Stomach smooth muscle (tissue), 2 donors: ENCODE data around the gene TPCN1.

Source experiments
- H3K27ac ChIP-seq: one replicate; pipeline ENCODE4 v1.7.0; 2013; ENCODE audit warnings: mild to moderate bottlenecking, low read length, inconsistent platforms
- H3K27me3 ChIP-seq, 2 donors: one replicate each; pipeline ENCODE4 v1.7.0; 2013; ENCODE audit warnings: low read length in 2 of 2; ENCODE audit not compliant: insufficient read depth in 2 of 2, control insufficient read depth in 1 of 2
- H3K36me3 ChIP-seq, 2 donors: one replicate each; pipeline ENCODE4 v1.7.0; 2013; ENCODE audit warnings: low read length in 2 of 2; ENCODE audit not compliant: control insufficient read depth in 2 of 2, insufficient read depth in 2 of 2
- H3K4me1 ChIP-seq: one replicate; pipeline ENCODE4 v1.7.0; 2013; ENCODE audit warnings: low read length; ENCODE audit not compliant: control insufficient read depth, insufficient read depth
- H3K4me3 ChIP-seq, 2 donors: one replicate each; pipeline ENCODE4 v1.7.0; 2013; ENCODE audit warnings: low read length in 2 of 2
- H3K9ac ChIP-seq, 2 donors: one replicate each; pipeline ENCODE4 v1.7.0; 2013; ENCODE audit warnings: low read length in 2 of 2, mild to moderate bottlenecking in 1 of 2
- H3K9me3 ChIP-seq, 2 donors: one replicate each; pipeline ENCODE4 v1.7.0; 2013; ENCODE audit warnings: low read length in 2 of 2; ENCODE audit not compliant: control insufficient read depth in 2 of 2
- donor health status: healthy.
- donor health status: Pancreatic carcinoma.

Gene TPCN1

DNA sequence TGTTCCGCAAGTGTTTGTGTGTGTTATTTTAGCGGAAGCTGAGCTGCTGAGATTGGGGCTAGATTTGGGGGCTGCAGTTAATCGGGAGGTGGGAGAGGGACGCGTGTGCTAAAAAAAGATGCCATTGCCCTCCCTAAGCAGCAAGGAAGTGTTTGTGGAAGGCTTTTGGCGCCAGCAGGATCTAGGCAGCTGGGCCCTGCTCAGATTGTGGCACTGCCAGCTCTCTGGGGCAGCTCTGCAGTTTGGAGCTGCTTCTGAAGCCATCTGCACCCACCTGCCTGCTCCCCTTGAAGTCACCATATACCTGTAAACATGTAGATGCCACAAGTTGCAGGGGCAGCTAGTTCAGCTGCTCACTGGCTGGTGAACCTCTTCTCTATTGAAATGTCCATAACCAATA, 28.8 kb downstream of the TPCN1 start:
- no peaks in the 10 kb centered on the region for H3K27me3 ChIP-seq
- H3K4me1 ChIP-seq, result peaks cover 18% of the 10 kb centered on the region
- H3K4me3 ChIP-seq, result no peak overlapping the region
- H3K9ac ChIP-seq, result no peak overlapping the region
- H3K36me3 ChIP-seq, result peaks cover 4 to 15% of the 10 kb centered on the region in 2 donors
- H3K9me3 ChIP-seq, result peaks cover 0 to 2% of the 10 kb centered on the region in 2 donors
- no peak overlapping the region for H3K27ac ChIP-seq

DNA sequence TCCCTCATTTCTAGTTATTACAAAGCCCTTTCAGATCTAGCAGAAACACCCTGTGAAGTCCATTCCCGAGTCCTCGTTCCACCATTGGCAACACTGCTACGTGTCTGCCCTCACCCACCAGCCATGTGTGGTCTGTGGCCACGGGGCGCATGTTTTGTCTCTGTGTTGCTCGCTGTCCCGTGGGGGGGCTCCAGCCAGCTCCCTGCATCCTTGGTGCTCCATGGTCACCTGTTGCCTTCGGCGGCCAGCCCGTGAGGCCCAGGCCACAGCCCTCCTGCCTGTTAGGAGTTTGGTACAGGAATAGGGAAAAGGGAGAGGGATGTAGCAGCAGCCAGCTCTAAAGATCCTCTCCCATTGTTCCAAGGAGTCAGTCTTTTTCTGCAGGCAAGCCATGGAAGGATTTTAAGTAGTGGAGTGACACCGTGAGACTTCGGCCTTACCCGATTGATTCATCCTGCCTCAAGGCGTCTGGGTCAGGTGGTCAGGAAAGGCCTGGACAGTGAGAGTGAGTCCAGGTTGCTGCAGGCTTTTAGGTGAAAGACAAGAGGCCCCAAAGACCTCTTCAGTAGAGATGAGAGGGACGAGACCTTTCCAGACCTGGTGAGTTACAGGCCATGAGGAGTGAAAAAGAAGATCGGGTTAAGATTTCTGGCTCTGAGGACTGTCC, 30.3 kb downstream of the TPCN1 start:
- H3K9me3 ChIP-seq, result peaks cover 0 to 2% of the 10 kb centered on the region in 2 donors
- no peak overlapping the region for H3K9ac ChIP-seq
- no peak overlapping the region for H3K4me3 ChIP-seq
- H3K4me1 ChIP-seq, result peaks cover 5% of the 10 kb centered on the region
- H3K27ac ChIP-seq, result no peak overlapping the region
- peaks cover 4 to 15% of the 10 kb centered on the region in 2 donors for H3K36me3 ChIP-seq
- H3K27me3 ChIP-seq, result no peaks in the 10 kb centered on the region

DNA sequence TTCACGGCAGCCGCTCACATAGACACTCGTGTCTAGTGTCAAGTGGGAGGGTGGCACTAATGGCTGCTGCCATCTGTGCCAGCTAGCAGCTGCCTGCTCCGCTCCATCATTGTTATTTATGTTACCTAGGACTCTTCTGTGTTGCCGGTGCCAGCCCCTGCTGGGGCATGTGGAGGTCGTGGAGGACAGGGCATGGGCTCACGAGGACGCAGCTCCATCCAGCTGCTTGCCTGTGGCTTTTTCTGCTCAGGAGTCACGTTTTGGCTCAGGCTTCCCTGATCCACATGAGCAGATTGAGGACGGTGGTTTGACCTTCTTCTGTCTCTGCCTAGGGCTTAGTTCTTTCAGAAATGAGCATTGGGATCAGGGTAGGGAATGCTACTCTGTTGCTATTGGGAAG, 31.2 kb downstream of the TPCN1 start:
- H3K9me3 ChIP-seq, result peaks cover 0 to 2% of the 10 kb centered on the region in 2 donors
- H3K27ac ChIP-seq, result no peak overlapping the region
- H3K36me3 ChIP-seq, result peaks cover 4 to 15% of the 10 kb centered on the region in 2 donors
- no peak overlapping the region for H3K9ac ChIP-seq
- H3K4me3 ChIP-seq, result no peak overlapping the region
- no peaks in the 10 kb centered on the region for H3K4me1 ChIP-seq
- no peaks in the 10 kb centered on the region for H3K27me3 ChIP-seq

GRCh38 chr12:113253532-113254285, 32.4 kb downstream of the TPCN1 start:
- Histone ChIP-seq H3K36me3 (peaks cover 4 to 15% of the 10 kb centered on the region in 2 donors), H3K4me3 (no peak overlapping the region), H3K9ac (no peak overlapping the region), H3K27me3 (no peaks in the 10 kb centered on the region), H3K27ac (no peak overlapping the region), H3K9me3 (peaks cover 0 to 2% of the 10 kb centered on the region in 2 donors), H3K4me1 (peaks cover 2% of the 10 kb centered on the region)

- peaks cover 0 to 2% of the 10 kb centered on the region in 2 donors for H3K9me3 ChIP-seq
- no peak overlapping the region for H3K9ac ChIP-seq
- H3K36me3 ChIP-seq, result peaks cover 4 to 15% of the 10 kb centered on the region in 2 donors
- H3K27ac ChIP-seq, result no peak overlapping the region
- H3K27me3 ChIP-seq, result no peaks in the 10 kb centered on the region
- peaks cover 6% of the 10 kb centered on the region for H3K4me1 ChIP-seq
- H3K4me3 ChIP-seq, result no peak overlapping the region
Measured at GRCh38 chr12:113254298-113254697, 33.0 kb downstream of the TPCN1 start.

- Histone ChIP-seq H3K9me3 (peaks cover 0 to 2% of the 10 kb centered on the region in 2 donors), H3K4me3 (no peak overlapping the region), H3K9ac (no peak overlapping the region), H3K27me3 (no peaks in the 10 kb centered on the region), H3K36me3 (peaks cover 0 to 8% of the 10 kb centered on the region in 2 donors), H3K4me1 (peaks cover 18% of the 10 kb centered on the region), H3K27ac (no peak overlapping the region)
Measured at GRCh38 chr12:113257564-113257963, 36.3 kb downstream of the TPCN1 start.

- Histone ChIP-seq H3K9ac (no peak overlapping the region), H3K4me1 (peaks cover 18% of the 10 kb centered on the region), H3K9me3 (no peaks in the 10 kb centered on the region), H3K27ac (peak overlapping the region; percentile 37), H3K36me3 (peaks cover 0 to 4% of the 10 kb centered on the region in 2 donors), H3K4me3 (no peak overlapping the region), H3K27me3 (no peaks in the 10 kb centered on the region)
Measured at GRCh38 chr12:113260127-113260526, 38.9 kb downstream of the TPCN1 start.

DNA sequence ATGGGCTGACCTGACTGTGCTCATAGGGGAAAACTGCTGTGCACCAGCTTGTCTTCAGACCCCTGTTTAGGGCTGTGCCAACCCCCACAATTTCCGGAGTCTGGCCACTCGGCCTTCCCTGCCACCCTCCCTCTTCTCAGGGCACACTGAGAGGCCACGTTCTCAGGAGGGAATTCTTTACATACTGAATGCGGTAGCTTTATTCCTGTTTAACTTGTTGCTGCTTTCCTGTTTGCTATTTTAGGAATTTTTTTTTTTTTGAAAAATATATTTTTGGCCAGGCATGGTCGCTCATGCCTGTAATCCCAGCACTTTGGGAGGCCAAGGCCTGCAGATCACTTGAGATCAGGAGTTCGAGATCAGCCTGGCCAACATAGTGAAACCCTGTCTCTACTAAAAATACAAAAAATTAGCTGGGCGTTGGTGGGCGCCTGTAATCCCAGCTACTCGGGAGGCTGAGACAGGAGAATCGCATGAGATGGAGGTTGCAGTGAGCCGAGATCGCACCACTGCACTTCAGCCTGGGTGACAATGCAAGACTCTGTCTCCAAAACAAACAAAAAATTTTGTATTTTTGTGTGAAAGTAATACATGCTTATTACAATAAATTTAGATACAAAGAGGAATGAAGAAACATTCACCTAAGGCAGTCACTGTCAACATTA, 39.5 kb downstream of the TPCN1 start:
- Histone ChIP-seq H3K36me3 (peaks cover 0 to 6% of the 10 kb centered on the region in 2 donors), H3K4me1 (peaks cover 18% of the 10 kb centered on the region), H3K27ac (peak overlapping the region; percentile 37), H3K9ac (no peak overlapping the region), H3K9me3 (no peaks in the 10 kb centered on the region), H3K27me3 (no peaks in the 10 kb centered on the region), H3K4me3 (no peak overlapping the region)

DNA sequence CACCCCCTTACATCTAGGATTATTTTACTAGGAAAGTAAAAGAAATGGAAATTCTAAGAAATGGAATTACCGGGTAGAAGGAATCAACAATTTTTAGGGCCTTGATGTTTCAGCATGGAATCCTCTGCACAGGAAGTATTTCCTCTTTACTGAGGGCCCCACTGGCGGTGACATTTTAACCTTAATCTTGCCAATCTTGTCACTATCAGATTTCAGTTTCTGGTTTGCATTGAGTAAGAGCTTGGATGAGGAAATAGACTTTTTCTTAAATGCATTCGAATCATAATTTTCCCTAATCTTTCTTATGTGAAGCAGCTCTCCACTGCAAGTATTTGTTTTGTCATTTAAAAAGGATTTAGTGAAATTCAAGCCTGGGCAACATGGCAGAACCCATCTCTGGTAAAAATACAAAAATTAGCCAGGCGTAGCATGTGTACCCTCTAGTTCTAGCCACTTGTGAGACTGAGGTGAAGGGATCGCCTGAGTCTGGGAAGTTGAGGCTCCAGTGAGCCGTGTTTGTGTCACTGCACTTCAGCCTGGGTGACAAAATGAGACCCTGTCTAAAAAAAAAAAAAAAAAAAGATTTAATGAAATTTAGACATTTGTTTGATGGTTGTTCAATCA, 40.7 kb downstream of the TPCN1 start:
- Histone ChIP-seq H3K9me3 (no peaks in the 10 kb centered on the region), H3K4me3 (no peak overlapping the region), H3K27ac (peak overlapping the region; percentile 18), H3K9ac (no peak overlapping the region), H3K4me1 (peaks cover 18% of the 10 kb centered on the region), H3K36me3 (peaks cover 0 to 18% of the 10 kb centered on the region in 2 donors), H3K27me3 (no peaks in the 10 kb centered on the region)

GRCh38 chr12:113262710-113263109, 41.4 kb downstream of the TPCN1 start:
- H3K27ac ChIP-seq, result peak overlapping the region; percentile 18
- H3K9ac ChIP-seq, result no peak overlapping the region
- H3K9me3 ChIP-seq, result no peaks in the 10 kb centered on the region
- H3K36me3 ChIP-seq, result peaks cover 3 to 20% of the 10 kb centered on the region in 2 donors
- no peaks in the 10 kb centered on the region for H3K27me3 ChIP-seq
- no peak overlapping the region for H3K4me3 ChIP-seq
- H3K4me1 ChIP-seq, result peaks cover 18% of the 10 kb centered on the region
